GM18499 (cell line): ENCODE results near the gene TP53BP2.
"Not testable (repeated sequence)": the region's sequence is repeated elsewhere in the genome, so short reads cannot be mapped to it uniquely, and the experiment has no call there.

Experiments
- ATAC-seq: cut with Tn5 transposase; IDR thresholded peaks from one replicate; pipeline ENCODE4 v1.9.1; 2021; ENCODE audit warnings: moderate number of reproducible peaks; ENCODE audit not compliant: insufficient read depth, unreplicated experiment

TP53BP2 gene

DNA sequence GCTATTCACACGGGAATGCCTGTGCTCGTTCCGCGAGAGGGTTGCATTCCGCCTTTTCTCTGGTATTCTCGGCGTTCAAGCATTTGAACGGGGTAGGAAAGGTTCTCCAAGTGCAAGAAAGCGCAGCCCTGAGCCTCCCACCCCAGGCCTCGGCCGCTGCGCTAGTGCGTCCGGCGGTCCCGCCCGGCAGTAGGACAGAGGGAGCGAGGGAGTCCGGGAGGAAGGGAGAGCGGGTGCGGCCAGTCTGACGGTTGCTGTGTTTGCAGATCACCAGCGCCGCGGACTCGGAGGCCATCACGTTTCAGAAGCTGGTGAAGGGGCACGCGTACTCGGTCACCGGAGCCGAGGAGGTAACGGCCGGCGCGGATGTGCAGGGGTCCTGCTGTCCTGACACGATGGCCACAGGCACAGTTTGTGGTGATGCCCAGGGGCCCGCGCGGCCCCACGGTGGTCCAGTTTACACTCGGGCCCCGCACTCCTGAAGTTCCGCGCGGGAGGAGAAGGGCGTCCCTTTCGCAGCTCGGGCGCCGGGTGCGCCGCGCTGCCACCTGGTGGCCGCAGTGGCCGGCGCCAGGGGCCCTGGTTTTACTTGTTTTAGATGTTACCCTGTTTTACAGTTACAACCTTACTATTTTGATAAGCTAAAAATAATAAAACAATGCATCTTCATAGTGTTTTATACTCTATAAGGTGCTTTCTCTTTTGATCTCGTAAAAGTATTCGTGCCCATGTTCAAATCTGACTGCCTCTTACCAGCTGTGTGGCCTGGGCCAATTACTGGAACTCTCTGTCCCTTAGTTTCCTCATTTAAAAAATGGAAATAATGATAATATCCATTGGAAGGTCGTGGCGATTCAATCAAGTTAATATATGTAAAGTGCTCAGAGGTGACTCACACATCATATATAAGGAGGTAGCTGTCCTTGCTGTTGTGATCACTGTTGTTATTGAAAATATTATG is 96.7 kb downstream of the TP53BP2 start:
- no peak for ATAC-seq

DNA sequence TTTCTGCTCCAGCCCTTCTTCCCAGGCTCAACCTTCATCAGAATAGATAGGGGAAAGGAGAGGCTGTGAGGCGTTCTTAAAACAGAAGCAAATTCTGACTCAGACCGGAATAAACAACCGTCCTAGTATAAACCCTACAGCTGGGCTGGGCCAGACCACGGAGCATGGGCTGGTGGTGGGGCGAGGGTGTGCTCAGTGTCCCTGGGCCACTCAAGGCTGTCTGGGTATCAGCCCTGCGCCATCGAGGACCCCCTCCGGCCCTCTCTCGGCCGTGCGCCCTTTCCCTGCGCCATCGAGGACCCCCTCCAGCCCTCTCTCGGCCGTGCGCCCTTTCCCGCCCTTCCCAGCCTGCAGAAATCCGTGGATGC is 97.4 kb downstream of the TP53BP2 start:
- ATAC-seq: no peak

DNA sequence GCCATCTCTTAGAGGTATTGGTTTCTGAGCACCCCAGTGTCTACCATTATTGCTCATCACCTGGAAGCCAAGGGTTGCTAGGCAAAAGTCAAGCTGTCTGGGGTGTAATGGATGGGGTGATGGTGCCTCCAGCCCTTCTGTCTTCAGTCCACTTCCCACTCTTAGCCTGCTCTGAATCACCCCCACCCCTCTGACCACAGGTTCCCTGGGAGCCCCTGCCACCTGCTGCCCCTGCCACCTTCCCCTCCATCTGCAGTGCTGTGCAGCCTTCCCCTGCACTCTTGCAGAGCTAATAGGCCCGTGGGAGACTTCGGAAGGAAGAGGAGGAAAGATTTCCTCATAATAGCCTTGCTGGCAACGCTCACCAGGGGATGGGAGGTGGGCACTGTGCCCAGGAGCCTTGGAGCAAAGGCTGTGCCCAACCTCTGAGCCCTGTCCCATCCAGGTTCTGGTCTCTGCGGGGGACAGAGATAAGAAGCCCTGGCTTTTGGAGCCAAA is 97.9 kb downstream of the TP53BP2 start:
- no peak for ATAC-seq

DNA sequence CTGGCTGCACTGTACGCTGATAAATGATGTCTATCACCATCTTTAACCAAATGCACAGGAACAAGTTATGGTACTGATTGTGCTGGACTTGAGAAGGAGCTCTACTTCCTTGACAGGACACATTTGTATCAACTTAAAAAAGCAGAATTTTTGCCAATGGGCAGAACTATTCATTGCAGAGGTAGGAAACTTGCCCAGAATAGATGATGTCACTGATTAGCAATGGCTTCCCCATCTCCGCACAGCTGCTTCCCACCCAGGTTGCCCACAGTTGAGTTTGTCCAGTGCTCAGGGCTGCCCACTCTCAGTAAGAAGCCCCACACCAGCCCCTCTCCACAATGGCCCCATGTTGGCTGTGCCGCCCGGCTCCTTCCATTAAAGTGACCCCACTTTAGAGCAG is 100.0 kb downstream of the TP53BP2 start:
- no peak for ATAC-seq

DNA sequence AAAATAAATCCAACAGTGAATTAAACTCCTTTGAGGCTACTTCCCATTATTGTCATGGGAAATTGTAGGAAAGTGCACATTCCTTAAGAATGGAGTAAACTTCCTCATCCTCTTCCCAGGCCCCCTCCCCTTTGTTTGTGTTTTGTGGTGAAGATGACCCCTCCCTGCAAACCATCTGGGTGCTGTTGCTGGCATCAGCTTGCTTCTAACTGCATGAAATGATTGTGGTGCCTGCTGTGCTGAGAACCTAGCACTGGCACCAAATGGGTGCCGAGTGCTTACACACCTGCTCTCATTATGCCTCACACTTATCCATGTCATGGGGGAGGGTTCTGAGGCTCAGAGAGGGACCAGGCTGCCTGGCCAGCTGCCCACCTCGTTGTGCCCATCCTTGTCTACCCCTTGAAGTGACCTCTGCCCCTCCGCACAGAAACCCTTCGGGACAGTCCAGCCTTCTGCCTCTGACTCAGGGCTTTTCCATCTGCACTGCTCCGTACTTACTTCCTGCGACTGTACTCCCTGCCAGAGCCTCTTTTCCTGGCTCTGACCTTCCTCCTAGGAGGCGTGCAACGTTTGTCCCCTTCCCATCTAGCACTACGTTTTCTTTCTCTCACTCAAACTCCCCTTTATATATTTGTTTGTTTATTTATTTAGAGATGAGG is 102.8 kb downstream of the TP53BP2 start:
- no peak for ATAC-seq

DNA sequence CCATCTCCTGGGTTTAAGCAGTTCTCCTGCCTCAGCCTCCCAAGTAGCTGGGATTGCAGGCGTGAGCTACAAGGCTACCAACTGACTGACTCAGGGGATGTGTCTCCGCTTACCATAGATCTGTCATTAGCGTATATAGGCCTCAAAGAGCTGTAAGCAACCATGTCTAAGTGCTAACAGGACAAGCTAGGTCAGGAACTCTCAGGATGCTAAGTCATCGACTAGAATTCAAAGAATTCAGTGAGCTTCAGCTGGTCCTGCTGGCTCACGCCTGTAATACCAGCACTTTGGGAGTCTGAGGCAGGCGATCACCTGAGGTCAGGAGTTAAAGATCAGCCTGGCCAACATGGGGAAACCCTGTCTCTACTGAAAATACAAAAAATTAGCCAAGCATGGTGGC is 103.9 kb downstream of the TP53BP2 start:
- ATAC-seq: no peak

DNA sequence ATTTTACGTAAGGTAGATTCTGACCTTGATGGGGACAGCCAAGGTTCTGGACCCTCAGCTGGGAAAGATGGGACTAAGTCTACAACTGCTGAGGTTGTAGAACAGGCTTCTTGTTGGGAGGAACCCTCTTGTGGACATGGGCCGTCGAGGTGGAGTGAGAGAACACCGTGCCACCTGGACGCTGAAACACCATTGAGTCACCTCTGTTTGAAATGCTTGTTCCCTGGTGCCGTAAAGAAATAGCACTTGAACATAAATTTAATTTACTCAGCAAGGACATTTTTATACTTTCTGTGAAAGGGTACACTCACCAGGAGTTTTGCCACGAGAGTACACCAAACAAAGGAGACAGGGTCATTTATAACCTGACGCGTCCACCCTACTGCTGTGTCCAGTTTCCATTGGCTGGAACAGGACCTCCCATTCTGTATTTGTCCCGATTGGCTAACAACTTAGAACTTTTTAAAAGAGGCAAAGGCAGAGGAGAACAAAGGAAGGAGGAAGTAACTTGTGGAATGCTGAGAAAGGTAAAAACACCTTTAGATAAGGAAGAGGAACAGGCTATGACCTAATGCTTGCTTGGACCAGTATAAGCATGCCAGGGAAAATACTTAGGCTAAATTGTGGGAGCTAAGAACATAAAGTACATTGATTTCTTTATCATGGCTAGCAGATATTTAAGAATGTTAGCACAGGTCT is 105.6 kb downstream of the TP53BP2 start:
- not testable (repeated sequence) for ATAC-seq

DNA sequence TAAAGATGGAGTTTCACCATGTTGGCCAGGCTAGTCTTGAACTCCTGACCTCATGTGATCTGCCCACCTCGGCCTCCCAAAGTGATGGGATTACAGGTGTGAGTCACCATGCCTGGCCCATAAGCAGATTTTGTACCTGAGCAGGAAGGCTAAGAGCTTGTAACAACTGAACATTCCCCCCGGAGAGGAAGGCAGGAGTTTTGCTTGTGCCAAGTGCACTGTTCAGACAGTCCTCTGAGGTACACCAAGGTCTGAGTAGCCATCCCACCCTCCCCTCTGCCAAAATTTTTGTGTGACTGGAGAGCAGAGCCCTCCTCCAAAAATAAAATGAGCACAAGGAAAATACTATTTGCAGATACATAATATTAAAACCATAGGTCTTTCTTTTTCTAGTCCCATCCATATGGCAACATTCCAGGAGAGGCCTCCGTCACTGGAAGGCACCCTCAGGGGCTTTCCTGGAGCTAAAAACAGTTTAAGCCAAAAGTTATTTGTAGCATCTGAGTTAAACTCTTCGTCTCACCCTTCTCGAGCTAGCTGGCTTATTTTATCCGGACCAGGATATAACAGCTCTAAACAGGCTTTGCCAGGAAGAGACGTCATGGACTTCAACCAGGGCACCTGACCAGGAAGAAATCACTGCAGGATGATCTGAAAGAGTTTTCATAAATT is 106.2 kb downstream of the TP53BP2 start:
- no peak for ATAC-seq

DNA sequence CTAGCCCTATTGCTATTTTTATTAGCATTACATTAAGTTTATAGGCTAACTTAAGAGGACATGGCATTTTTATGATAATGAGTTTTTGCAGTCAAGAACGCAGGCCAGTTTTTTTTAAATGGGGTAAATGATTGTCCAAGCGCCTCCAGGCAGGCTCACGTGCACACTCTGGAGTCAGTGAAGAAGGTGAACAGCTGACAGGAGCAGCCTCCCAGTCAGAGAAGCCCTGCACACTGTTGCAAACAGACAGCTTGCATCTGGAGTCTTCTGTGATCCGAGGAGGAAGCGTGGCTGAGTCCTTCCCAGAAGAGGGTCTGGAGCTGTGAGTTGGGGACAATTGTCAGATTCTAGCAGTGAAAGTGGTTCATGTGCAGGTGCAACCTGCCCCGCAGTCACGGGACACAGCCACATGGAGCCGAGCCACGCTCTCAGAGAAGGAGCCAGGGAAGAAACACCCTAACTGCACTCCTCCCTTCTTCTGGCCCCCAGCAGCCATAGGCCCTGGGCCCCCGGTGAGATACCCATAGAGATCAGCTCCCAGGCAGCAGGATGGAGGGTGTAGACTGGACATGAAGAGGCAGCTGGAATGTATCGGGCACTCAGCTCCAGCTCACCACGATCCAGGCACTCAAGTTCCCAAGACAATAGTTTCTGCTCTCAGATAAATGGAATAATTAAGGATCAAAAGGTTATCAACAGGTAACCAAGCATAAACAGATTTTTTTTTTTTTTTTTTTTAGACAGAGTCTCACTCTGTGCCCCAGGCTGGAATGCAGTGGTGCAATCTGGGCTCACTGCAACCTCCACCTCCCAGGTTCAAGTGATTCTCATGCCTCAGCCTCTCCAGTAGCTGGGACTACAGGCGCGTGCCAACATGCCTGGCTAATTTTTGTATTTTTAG is 107.0 kb downstream of the TP53BP2 start:
- no peak for ATAC-seq

DNA sequence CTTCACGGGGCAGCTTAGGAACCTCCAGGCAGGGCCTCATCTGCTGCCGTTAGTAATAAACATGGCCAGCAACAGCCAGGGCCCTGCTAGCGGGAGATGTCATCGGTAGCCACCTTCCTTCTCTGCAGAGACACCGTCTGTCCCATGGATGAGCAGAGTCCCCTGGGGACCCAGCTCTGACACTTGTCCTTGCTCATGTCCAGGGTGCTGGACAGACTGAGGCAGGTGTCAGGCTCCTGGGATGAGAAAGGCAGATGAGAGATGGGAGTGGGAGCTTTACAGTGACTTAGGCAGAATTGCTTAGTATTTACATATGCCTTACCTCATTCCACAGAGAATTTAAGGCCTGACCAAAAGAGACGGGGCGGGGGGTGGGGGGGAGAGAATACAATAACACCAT is 108.4 kb downstream of the TP53BP2 start:
- no peak for ATAC-seq

DNA sequence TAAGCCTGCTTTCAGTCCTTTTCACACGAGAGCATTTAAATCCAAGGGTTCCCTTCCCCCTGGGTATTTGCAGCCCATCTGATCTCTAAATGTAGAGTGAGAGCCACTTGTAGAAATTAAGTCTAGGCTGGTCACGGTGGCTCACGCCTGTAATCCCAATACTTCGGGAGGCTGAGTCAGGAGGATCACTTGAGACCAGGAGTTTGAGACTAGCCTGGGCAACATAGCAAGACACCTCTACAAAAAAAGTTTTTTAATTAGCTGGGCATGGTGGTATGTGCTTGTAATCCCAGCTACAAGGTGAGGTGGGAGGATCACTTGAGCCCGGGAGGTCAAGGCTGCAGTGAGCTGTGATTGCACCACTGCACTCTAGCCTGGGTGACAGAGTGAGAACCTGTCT is 109.1 kb downstream of the TP53BP2 start:
- ATAC-seq: not testable (repeated sequence)

DNA sequence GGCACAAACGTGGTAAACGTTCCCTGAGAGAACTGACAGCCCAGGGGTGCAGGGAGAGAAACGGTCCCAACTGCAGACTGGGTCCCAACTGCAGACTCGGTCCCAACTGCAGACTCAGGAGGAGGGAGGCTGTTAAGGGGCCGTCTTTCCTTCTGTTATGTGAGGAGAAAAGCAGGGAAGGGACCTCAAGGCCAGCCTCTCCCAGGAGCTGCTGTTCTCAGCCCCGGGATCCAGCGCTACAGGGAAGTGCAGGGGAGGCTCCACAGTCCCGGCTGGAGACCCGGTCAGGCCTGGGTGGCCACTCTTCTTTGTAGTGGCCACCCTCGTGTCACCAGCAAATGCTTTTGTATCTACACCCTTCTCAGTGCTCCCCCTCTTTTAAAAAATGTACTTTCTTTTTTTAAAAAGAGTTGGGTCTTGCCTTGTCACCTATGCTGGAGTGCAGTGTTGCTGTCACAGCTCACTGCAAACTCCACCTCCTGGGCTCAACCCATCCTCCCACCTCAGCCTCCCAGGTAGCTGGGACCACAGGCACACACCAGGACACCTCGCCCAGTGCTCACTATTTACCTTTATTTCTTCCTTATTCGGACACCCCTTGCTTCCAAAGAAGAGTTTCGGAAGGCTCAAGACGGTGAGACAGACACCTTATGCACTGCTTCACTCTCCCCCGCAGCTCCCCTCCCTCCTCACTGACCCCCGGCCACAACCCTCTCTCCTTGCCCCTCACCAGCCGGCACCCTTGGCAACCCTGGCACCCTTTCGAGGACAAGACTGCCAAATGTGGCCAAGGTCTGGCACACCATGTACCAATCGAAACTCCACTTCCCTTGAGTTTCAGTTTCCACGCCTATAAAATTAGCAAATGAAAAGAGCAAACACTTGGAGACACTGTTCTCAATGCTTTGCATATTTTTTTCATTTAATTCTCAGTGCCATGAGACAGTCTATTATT is 111.6 kb downstream of the TP53BP2 start:
- ATAC-seq: no peak

DNA sequence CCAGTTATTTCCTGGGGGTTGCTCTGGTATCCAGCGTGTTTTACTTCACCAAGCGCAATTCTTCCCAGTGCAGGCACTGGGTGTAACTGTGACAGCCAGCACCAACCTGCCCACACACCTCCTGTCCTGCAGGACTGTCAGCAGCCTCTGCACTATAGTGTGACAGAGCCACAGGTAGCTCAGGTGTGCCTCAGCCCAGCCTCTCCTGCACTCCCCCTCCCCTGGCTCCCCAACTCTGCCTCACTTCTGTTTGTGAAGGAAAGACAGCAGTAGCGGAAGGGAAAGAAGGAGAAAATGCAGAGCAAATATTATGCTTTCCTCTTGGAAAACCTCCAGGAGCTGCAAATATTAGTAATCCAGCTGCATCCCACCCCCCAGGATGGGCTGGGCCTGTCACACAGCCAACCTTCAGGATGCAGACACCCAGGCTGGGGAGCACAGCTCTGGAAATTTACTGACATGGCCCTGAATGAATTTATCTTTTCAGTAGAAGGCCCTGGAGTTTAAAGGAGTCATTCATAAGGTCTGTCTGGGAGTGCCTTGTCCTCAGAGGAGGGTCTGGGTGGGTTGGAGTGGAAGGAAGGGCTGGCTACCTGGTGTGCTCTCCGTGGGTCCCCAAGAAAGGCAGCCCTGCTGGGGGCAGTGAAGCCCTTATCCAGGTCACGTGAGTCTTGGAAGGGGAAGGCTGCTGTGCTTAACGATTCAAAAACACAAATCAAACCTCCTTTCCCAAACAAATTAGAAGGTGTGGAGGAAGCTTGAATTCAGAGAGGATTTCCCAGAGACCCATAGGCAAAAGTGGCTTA is 112.6 kb downstream of the TP53BP2 start:
- ATAC-seq: no peak

DNA sequence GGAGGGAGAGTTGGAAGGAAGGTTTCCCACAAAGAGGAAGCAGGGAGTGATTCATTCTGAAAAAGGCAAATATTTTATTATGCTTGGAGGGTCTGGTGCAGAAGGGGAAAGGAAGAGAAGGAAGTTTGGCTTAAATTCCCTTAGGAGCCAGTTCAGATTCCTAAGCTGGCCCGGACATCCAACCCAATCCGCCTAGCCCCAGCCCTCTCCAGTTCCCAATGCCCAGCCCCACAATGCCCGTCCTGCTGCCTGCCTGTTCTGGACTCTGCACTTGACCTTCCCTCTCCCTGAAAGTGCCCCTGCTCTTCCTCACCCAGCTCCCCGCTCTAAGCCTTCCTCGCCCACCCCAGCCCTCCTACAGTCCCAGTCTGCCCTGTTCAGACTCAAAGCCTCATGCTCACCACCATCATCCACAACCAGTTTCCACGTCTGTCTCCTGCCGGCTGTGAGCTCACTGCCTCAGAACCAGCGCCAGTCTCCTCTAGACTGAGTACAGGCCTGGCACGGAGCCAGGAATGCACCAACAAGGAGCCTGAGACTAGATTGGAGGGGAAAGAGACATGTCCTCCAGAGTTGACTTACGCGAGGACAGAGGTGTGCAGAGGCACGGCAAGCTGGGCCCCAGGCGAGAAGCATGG is 114.5 kb downstream of the TP53BP2 start:
- ATAC-seq: no peak

DNA sequence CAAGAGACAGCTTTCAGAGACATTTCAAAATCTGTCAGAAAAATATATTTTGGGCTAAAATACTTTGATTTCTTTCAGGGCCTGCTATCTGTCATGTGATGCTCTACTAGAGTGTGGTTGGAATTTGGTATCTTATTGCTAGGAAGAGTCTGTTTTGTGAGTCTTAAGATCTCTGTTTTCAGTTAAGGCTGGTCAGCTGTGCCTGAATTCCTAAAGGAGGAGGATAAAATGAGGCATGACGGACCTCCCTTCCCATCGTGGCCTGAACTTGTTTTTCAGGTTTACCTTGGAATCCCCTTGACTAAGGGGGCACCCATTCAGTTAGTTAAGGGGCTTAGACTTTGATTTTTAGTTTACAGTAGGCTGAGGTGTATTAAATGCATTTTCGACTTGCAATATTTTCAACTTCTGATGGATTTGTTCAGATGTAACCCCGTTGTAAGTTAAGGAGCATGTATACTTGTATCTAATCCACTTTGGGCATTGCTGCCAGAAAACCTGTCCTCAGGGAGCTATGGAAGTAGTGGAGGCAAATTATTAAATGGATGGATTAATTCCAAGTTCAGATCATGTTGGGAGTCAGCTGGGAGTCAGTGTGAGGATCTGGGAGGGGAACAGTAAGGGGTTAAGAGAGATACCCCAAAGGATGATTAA is 115.1 kb downstream of the TP53BP2 start:
- ATAC-seq: no peak

DNA sequence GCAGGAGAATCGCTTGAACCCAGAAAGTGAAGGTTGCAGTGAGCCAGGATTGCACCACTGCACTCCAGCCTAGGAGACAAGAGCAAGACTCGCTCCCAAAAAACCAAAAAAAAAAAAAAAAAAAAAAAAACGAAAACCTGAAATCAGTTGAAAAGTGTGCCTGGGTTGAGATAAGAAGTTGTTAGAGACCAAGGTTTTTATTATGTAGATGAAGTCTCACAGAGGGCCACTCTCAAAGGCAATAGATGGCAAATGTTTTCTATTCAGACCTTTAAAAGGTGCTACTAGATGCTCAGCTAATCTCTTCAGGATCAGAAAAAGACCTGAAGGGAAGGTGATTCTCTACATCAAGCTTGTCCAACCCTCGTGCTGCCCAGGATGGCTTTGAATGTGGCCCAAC is 115.8 kb downstream of the TP53BP2 start:
- no peak for ATAC-seq
